ENCODE results near the gene TSHZ2. TPM values are rescaled to one million over a fixed set of nuclear protein-coding genes. Genes with fewer than 3 reads are reported as not detected.

Gene TSHZ2
- total RNA-seq (2021; ENCODE audit: unreplicated experiment) = 0.07 TPM
- polyA plus RNA-seq (2012) = 0.01 and 0.06 TPM in 2 replicates
- percentile 1 among the genes with signal in this experiment for Bru-seq, nascent RNA
- percentile 1 among the genes with signal in this experiment for BruChase-seq, experiment 1, labeled RNA remaining after a 6-hour chase
- BruChase-seq, experiment 2, labeled RNA remaining after a 2-hour chase = percentile 2 among the genes with signal in this experiment
- long read RNA-seq = 0 reads

DNA sequence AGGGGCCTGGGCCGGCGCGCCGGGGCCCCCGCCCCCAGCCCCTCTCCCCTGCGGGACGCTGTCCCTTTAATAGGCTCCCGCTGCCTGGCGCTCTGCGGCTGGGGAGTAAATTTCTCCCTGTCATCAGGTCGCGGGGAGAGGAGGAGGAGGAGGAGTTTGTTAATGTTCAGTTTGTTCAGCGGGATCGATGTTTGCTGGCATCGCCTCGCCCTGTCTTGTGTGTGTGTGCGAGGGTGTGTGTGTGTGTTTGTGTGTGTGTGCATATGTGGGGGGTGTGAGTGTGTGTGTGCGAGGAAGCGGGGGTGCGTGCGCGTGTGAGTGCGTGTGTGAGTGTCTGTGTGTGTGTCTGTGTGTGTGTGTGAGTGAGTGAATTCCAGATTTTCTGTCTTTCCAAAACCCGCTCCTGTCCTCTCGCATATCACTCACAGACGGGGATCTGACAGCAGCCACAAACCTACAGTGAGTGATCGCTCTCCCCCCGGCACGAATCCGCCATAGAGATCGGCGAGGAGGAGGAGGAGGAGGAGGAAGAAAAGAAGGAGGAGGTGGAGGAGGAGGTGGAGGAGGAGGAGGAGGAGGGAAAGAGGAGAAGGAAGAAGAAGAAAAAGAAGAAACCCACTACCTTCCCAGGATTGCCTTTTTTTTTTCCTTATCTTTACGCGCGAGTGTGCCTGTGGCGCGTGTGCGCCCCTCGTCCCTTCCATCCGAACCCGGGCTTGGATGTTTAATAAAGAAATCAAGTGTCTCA lies at the start of gene TSHZ2:
Gene TSHZ2 (plus strand): TSS at position 169 of the 748 bp plus-strand sequence. CDS start 936 bp downstream, outside the sequence.
- no peak within 1 kb of the TSS for H3K4me2 ChIP-seq (ENCODE audit: low read length)
- H3K4me1 ChIP-seq (ENCODE audit: control insufficient read depth in 1 of 2, insufficient read depth in 2 of 2, low read length in 2 of 2) = no peaks in the 10 kb centered on the region
- intact Hi-C loops (cut with micrococcal nuclease) = no loop called here
- 0 out of 4 replicates have a peak, but pooled peaks cover 0 to 6% of the 10 kb centered on the region in 2 experiments for H3K9me3 ChIP-seq (ENCODE audit: control insufficient read depth in 1 of 2, insufficient read depth in 1 of 2, low read depth in 1 of 2, low read length in 2 of 2)
- CTCF ChIA-PET = no interaction called here
- RAD21 ChIA-PET (ENCODE audit: low non-redundant PET in 1 of 2, low total read pairs in 2 of 2, uncharacterized antibody in 2 of 2, unreplicated experiment in 2 of 2) = no interaction called here
- no peaks in the 10 kb centered on the region for H3K27me3 ChIP-seq (ENCODE audit: insufficient read depth, low read length)
- TF ChIP-seq SRF (IDR thresholded peaks at IDR 0.05; ENCODE audit: low read depth) (no peak), CTCF (IDR thresholded peaks at IDR 0.05 in 2 of 3, conservative IDR thresholded peaks at IDR 0.05 in 1 of 3; ENCODE audit: borderline replicate concordance in 1 of 3, insufficient read depth in 1 of 3, low read depth in 2 of 3, low read length in 2 of 3) (no peak), JUND (IDR thresholded peaks at IDR 0.05) (no peak), ZBTB33 (IDR thresholded peaks at IDR 0.05; ENCODE audit: extremely low read depth, insufficient replicate concordance, low read length) (no peak), POLR2AphosphoS5 (IDR thresholded peaks at IDR 0.05; ENCODE audit: low read depth, low read length) (no peak), SP1 (IDR thresholded peaks at IDR 0.05; ENCODE audit: low read depth) (no peak), REST (IDR thresholded peaks at IDR 0.05; ENCODE audit: low read depth) (no peak)
- no peak within 1 kb of the TSS for H3K4me3 ChIP-seq (replicated peaks in 1 of 2; ENCODE audit: low read depth in 1 of 2, low read length in 2 of 2)
- H3K27ac ChIP-seq (ENCODE audit: low read depth, low read length) = no peak within 1 kb of the TSS
- no TSS peak for BruUV-seq (replicated peaks)
- ATAC-seq (no peak), DNase-seq (ENCODE audit: low read depth, low spot score) (no peak)
- no peak within 1 kb of the TSS for H3K9ac ChIP-seq (ENCODE audit: low read length)
- no peaks in the 10 kb centered on the region for H4K20me1 ChIP-seq (ENCODE audit: insufficient read depth)
- H2AFZ ChIP-seq (ENCODE audit: low read depth, low read length, poor library complexity, severe bottlenecking) = no peak within 1 kb of the TSS
- POLR2A ChIA-PET = no interaction called here
- H3K9me2 ChIP-seq (ENCODE audit: insufficient read depth) = no peaks in the 10 kb centered on the region
- H3K36me3 ChIP-seq (ENCODE audit: control insufficient read depth in 1 of 2, insufficient read depth in 2 of 2, low read length in 2 of 2) = no peaks in the 10 kb centered on the region
- no peaks in the 10 kb centered on the region for H3K79me2 ChIP-seq (ENCODE audit: insufficient read depth, low read length)

Data from HCT116 (cell line).